Measurements from ENCODE around the gene C12orf43. TPM values are rescaled to one million over a fixed set of nuclear protein-coding genes. Genes with fewer than 3 reads are reported as not detected.
"Not testable (repeated sequence)": the region's sequence is repeated elsewhere in the genome, so short reads cannot be mapped to it uniquely, and the experiment has no call there.

Gene C12orf43, protein sequence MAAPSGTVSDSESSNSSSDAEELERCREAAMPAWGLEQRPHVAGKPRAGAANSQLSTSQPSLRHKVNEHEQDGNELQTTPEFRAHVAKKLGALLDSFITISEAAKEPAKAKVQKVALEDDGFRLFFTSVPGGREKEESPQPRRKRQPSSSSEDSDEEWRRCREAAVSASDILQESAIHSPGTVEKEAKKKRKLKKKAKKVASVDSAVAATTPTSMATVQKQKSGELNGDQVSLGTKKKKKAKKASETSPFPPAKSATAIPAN
- total RNA-seq (2014; rRNA removed), result 35.4 and 36.1 TPM in 2 replicates
- Bru-seq, nascent RNA, result percentile 74 among the genes with signal in this experiment
- percentile 77 among the genes with signal in this experiment for BruChase-seq, experiment 1, labeled RNA remaining after a 6-hour chase
- BruChase-seq, experiment 2, labeled RNA remaining after a 2-hour chase, result percentile 75 among the genes with signal in this experiment
- long read RNA-seq, full-length matches to known transcripts, result 20 of 44 reads
- long read RNA-seq, partial matches to known transcripts, result 1 of 44 reads
- long read RNA-seq, other reads (novel, unspliced or antisense), result 23 of 44 reads

DNA sequence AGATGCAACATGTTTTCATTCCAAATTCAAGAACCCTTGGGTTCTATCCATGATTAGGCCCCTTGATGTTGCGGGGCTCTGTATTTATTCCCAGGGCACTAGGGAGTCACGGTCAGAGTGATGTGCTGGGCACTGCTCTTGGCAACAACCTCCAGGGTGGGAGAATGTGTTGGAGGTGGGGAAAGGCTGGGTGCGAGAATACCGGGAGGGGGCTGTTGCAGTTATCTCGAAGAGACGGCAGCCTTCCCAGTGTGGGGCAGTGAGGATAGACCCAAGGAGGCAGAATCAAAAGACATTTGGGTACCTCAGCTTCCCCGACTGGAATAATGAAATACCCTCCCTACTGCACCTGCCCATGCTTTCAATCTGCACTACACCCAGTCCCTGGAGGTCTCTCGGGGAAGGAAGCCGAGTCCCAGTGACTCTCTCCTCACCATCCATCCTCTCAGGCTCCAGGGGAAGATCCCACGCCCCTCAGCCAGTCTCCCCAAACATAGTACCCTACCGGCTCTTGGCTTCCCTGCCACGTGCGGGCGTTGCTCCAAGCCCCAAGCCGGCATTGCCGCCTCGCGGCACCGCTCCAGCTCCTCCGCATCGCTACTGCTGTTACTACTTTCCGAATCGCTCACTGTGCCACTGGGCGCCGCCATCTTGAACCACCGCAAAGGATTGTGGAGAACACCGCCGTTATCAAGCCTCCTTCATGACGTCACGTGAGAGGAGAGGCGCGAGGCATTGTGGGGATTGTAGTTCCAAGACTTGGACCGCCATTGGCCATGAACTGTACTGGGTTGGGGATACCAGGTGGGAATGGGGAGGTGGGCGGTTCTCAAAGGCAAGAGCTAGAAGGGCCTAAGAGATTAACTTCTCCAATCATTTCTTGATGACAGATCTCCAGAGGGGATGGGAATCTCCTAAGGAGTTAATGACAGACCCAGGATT is at the start of gene C12orf43:
TSS of gene C12orf43 (minus strand) at position 663 of the 942 bp plus-strand sequence. CDS start at position 650, 13 bp downstream.
- ATAC-seq (peak; percentile 98), DNase-seq (peak; percentile 96)
- no peaks in the 10 kb centered on the region for H3K9me2 ChIP-seq (replicated peaks; ENCODE audit: low read length)
- H3K4me1 ChIP-seq (ENCODE audit: insufficient read depth, low read length), result peaks cover 9% of the 10 kb centered on the region; the same call in 1 of the 2 replicates
- no peaks in the 10 kb centered on the region for H4K20me1 ChIP-seq (ENCODE audit: low read length)
- H3K9me3 ChIP-seq (ENCODE audit: low read length), result no peaks in the 10 kb centered on the region
- CTCF ChIA-PET, result no interaction called here
- peaks cover 21% of the 10 kb centered on the region for H3K79me2 ChIP-seq (ENCODE audit: low read length)
- H3K27me3 ChIP-seq (ENCODE audit: low read length), result no peaks in the 10 kb centered on the region
- intact Hi-C loops (cut with micrococcal nuclease), result no loop called here
- BruUV-seq (replicated peaks), result TSS peak; percentile 77
- peak within 1 kb of the TSS; percentile 83 for H3K4me3 ChIP-seq (ENCODE audit: low read length)
- peaks cover 6% of the 10 kb centered on the region; the same call in 1 of the 2 replicates for H3K36me3 ChIP-seq (ENCODE audit: low read depth, low read length)
- POLR2A ChIA-PET (ENCODE audit: unreplicated experiment), result no interaction called here
- H3K9ac ChIP-seq (ENCODE audit: low read length), result peak within 1 kb of the TSS; percentile 79
- peak within 1 kb of the TSS; percentile 96 for H3K4me2 ChIP-seq (ENCODE audit: low read length)
- H2AFZ ChIP-seq (ENCODE audit: low read length), result peak within 1 kb of the TSS; percentile 69
- no peaks in the 10 kb centered on the region for H3F3A ChIP-seq (ENCODE audit: low read length, unreplicated experiment)
- TF ChIP-seq EZH2 (IDR thresholded peaks at IDR 0.05; ENCODE audit: low read length, unreplicated experiment) (no peak), EZH2phosphoT487 (IDR thresholded peaks at IDR 0.05; ENCODE audit: borderline replicate concordance, low read length) (no peak)
- TF ChIP-seq, protein P1, sequence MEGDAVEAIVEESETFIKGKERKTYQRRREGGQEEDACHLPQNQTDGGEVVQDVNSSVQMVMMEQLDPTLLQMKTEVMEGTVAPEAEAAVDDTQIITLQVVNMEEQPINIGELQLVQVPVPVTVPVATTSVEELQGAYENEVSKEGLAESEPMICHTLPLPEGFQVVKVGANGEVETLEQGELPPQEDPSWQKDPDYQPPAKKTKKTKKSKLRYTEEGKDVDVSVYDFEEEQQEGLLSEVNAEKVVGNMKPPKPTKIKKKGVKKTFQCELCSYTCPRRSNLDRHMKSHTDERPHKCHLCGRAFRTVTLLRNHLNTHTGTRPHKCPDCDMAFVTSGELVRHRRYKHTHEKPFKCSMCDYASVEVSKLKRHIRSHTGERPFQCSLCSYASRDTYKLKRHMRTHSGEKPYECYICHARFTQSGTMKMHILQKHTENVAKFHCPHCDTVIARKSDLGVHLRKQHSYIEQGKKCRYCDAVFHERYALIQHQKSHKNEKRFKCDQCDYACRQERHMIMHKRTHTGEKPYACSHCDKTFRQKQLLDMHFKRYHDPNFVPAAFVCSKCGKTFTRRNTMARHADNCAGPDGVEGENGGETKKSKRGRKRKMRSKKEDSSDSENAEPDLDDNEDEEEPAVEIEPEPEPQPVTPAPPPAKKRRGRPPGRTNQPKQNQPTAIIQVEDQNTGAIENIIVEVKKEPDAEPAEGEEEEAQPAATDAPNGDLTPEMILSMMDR (conservative IDR thresholded peaks at IDR 0.05; ENCODE audit: low read depth, low read length), result no peak
- no peak within 1 kb of the TSS for H3K27ac ChIP-seq (ENCODE audit: low read length)

DNA sequence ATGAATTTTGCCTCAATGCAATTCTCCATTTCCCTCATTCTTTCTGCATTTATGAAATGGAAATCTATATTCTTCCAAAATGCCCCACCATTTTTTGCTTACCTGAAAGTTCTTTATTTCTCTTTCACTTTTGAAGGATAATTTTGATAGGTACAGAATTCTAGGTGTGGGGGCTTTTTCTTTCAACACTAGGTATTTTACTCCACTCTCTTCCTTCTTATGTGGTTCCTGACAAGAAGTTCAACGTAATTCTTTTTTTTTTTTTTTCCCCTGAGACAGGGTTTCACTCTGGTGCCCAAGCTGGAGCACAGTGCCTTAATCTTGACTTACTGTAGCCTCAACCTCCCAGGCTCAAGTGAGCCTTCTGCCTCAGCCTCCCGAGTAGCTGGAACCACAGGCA is 49.1 kb upstream of the C12orf43 start:
- H3K27me3 ChIP-seq (ENCODE audit: low read length), result peaks cover 10% of the 10 kb centered on the region; the same call in 1 of the 2 replicates
- ATAC-seq (no peak), DNase-seq (no peak)
- intact Hi-C loops (cut with micrococcal nuclease), result no loop called here
- no peaks in the 10 kb centered on the region for H3F3A ChIP-seq (ENCODE audit: low read length, unreplicated experiment)
- CTCF ChIA-PET, result no interaction called here
- H3K9ac ChIP-seq (ENCODE audit: low read length), result no peak overlapping the region
- no peaks in the 10 kb centered on the region for H3K9me3 ChIP-seq (ENCODE audit: low read length)
- no peaks in the 10 kb centered on the region for H3K9me2 ChIP-seq (replicated peaks; ENCODE audit: low read length)
- H3K79me2 ChIP-seq (ENCODE audit: low read length), result no peaks in the 10 kb centered on the region
- H2AFZ ChIP-seq (ENCODE audit: low read length), result no peak overlapping the region
- H3K4me1 ChIP-seq (ENCODE audit: insufficient read depth, low read length), result no peaks in the 10 kb centered on the region
- POLR2A ChIA-PET (ENCODE audit: unreplicated experiment), result no interaction called here
- no peak for TF ChIP-seq EZH2 (IDR thresholded peaks at IDR 0.05; ENCODE audit: low read length, unreplicated experiment)
- TF ChIP-seq, protein P1 (conservative IDR thresholded peaks at IDR 0.05; ENCODE audit: low read depth, low read length), result no peak
- no peak for TF ChIP-seq EZH2phosphoT487 (IDR thresholded peaks at IDR 0.05; ENCODE audit: borderline replicate concordance, low read length)
- H3K27ac ChIP-seq (ENCODE audit: low read length), result no peak overlapping the region
- no peak overlapping the region for H3K4me3 ChIP-seq (ENCODE audit: low read length)
- no TSS peak for BruUV-seq (replicated peaks)
- no peaks in the 10 kb centered on the region for H3K36me3 ChIP-seq (ENCODE audit: low read depth, low read length)
- H4K20me1 ChIP-seq (ENCODE audit: low read length), result no peaks in the 10 kb centered on the region
- H3K4me2 ChIP-seq (ENCODE audit: low read length), result no peak overlapping the region

DNA sequence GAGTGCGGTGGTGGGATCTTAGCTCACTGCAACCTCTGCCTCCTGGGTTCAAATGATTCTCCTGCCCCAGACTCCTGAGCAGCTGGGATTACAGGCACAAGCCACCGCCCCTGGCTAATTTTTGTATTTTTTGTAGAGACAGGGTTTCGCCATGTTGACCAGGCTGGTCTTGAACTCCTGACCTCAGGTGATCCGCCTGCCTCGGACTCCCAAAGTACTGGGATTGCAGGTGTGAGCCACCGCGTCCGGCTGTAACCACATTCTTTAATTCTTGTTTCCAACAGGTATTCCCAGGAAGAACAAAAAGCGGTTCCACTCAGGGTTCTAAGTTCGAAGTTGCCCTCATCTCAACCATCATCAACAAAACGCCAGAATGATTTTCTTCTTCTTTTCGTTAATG is 48.3 kb upstream of the C12orf43 start:
- intact Hi-C loops (cut with micrococcal nuclease); POLR2A ChIA-PET (ENCODE audit: unreplicated experiment); H3K9me2 ChIP-seq (replicated peaks; ENCODE audit: low read length); CTCF ChIA-PET; ATAC-seq; H3F3A ChIP-seq (ENCODE audit: low read length, unreplicated experiment); H3K4me3 ChIP-seq (ENCODE audit: low read length); H3K9me3 ChIP-seq (ENCODE audit: low read length); H3K27ac ChIP-seq (ENCODE audit: low read length); H4K20me1 ChIP-seq (ENCODE audit: low read length); H3K36me3 ChIP-seq (ENCODE audit: low read depth, low read length); H2AFZ ChIP-seq (ENCODE audit: low read length); H3K4me1 ChIP-seq (ENCODE audit: insufficient read depth, low read length); BruUV-seq (replicated peaks); DNase-seq; H3K79me2 ChIP-seq (ENCODE audit: low read length); H3K27me3 ChIP-seq (ENCODE audit: low read length); H3K4me2 ChIP-seq (ENCODE audit: low read length); H3K9ac ChIP-seq (ENCODE audit: low read length): not testable (repeated sequence)
